CD14-positive monocyte (primary cell): ENCODE results near the gene LRP1B. TPM values are rescaled to one million over a fixed set of nuclear protein-coding genes. Genes with fewer than 3 reads are reported as not detected.

Experiments
- DNase-seq, 3 donors: peaks; one replicate each; pipeline ENCODE4 v3.0.0-alpha.2; 2011 to 2022
- H2AFZ ChIP-seq: 2 replicates; pipeline ENCODE4 v1.6.0; 2012; ENCODE audit warnings: mild to moderate bottlenecking, low read depth, low read length, inconsistent platforms; ENCODE audit not compliant: insufficient read depth, poor library complexity, severe bottlenecking
- H3K27ac ChIP-seq, 2 donors: 1 replicate in 1 of 2; 2 replicates in 1 of 2; pipeline ENCODE4 v1.5.1; 2012 to 2013; ENCODE audit warnings: low read length in 2 of 2, control low read depth in 1 of 2, inconsistent platforms in 1 of 2, low read depth in 1 of 2, mild to moderate bottlenecking in 1 of 2
- H3K27me3 ChIP-seq, 2 donors: one replicate each; pipeline versions ENCODE4 v1.6.0 to v1.6.1; 2011 to 2013; ENCODE audit warnings: low read length in 2 of 2; ENCODE audit not compliant: control insufficient read depth in 2 of 2, insufficient read depth in 2 of 2
- H3K36me3 ChIP-seq, 2 donors: replicated peaks in 1 of 2; 1 replicate in 1 of 2; 2 replicates in 1 of 2; pipeline versions ENCODE4 v1.5.1 to v1.6.1; 2012 to 2013; ENCODE audit warnings: low read length in 2 of 2, control low read depth in 1 of 2, inconsistent platforms in 1 of 2, mild to moderate bottlenecking in 1 of 2; ENCODE audit not compliant: insufficient read depth in 2 of 2, control insufficient read depth in 1 of 2
- H3K4me1 ChIP-seq, 2 donors: 1 replicate in 1 of 2; 2 replicates in 1 of 2; pipeline versions ENCODE4 v1.5.1 to v1.6.1; 2012 to 2013; ENCODE audit warnings: low read length in 2 of 2, control low read depth in 1 of 2, inconsistent platforms in 1 of 2, mild to moderate bottlenecking in 1 of 2, moderate library complexity in 1 of 2; ENCODE audit not compliant: insufficient read depth in 2 of 2, control insufficient read depth in 1 of 2
- H3K4me2 ChIP-seq: replicated peaks from 2 replicates; pipeline ENCODE3; 2012; ENCODE audit warnings: low read length, moderate library complexity, mild to moderate bottlenecking; ENCODE audit not compliant: poor library complexity, severe bottlenecking; ENCODE audit errors: extremely low read depth
- H3K4me3 ChIP-seq, 3 experiments: fragments of 200-600 bp in 1 of 3; sonication (generic) in 1 of 3; replicated peaks in 1 of 3; 1 replicate in 2 of 3; 2 replicates in 1 of 3; pipeline ENCODE4 v1.5.1; 2011 to 2013; ENCODE audit warnings: low read length in 3 of 3, mild to moderate bottlenecking in 3 of 3, control low read depth in 2 of 3, low read depth in 2 of 3, inconsistent platforms in 1 of 3, moderate library complexity in 1 of 3
- H3K79me2 ChIP-seq: 2 replicates; pipeline ENCODE4 v1.6.0; 2012; ENCODE audit warnings: mild to moderate bottlenecking, control low read depth, inconsistent platforms, low read length, moderate library complexity; ENCODE audit not compliant: insufficient read depth
- H3K9ac ChIP-seq: 2 replicates; pipeline ENCODE4 v1.6.0; 2017; ENCODE audit warnings: low read length, mild to moderate bottlenecking; ENCODE audit not compliant: insufficient read depth, poor library complexity, severe bottlenecking
- H3K9me3 ChIP-seq, 2 donors: replicated peaks in 1 of 2; 1 replicate in 1 of 2; 2 replicates in 1 of 2; pipeline versions ENCODE4 v1.5.1 to v1.6.1; 2012 to 2013; ENCODE audit warnings: low read length in 2 of 2, control low read depth in 1 of 2; ENCODE audit not compliant: control insufficient read depth in 1 of 2, insufficient read depth in 1 of 2
- H4K20me1 ChIP-seq: 2 replicates; pipeline ENCODE4 v1.6.0; 2012; ENCODE audit warnings: mild to moderate bottlenecking, low read length, control low read depth, moderate library complexity; ENCODE audit not compliant: insufficient read depth
- H3K27ac Mint-ChIP-seq, 7 donors: one replicate each; pipeline ENCODE4 v1.8.0; 2020; ENCODE audit warnings: mild to moderate bottlenecking in 7 of 7, mixed read lengths in 7 of 7, moderate library complexity in 6 of 7, inconsistent platforms in 2 of 7
- H3K27me3 Mint-ChIP-seq, 3 donors: one replicate each; pipeline ENCODE4 v1.8.0; 2021 to 2022; ENCODE audit warnings: low read depth in 3 of 3, mild to moderate bottlenecking in 3 of 3, mixed read lengths in 3 of 3, moderate library complexity in 3 of 3, inconsistent platforms in 1 of 3
- H3K36me3 Mint-ChIP-seq, 2 donors: one replicate each; pipeline ENCODE4 v1.8.0; 2020; ENCODE audit warnings: mixed read lengths in 2 of 2, inconsistent platforms in 1 of 2, mild to moderate bottlenecking in 1 of 2
- H3K4me1 Mint-ChIP-seq: one replicate; pipeline ENCODE4 v1.8.0; 2020; ENCODE audit warnings: mild to moderate bottlenecking, mixed read lengths
- H3K4me3 Mint-ChIP-seq, 2 donors: one replicate each; pipeline ENCODE4 v1.8.0; 2020; ENCODE audit warnings: mild to moderate bottlenecking in 2 of 2, mixed read lengths in 2 of 2, moderate library complexity in 1 of 2
- H3K9me3 Mint-ChIP-seq, 7 donors: one replicate each; pipeline ENCODE4 v1.8.0; 2020 to 2022; ENCODE audit warnings: mixed read lengths in 7 of 7, mild to moderate bottlenecking in 6 of 7, moderate library complexity in 6 of 7, inconsistent platforms in 2 of 7
- WGBS: methylation state at CpG from one replicate; pipeline ENCODE4 v1.1.5; 2013; ENCODE audit warnings: missing lambda C conversion rate; ENCODE audit not compliant: insufficient coverage; 5-methylcytosine and 5-hydroxymethylcytosine counted together
- intact Hi-C, 2 donors: fragments of 100-400 bp; cut with micrococcal nuclease; formaldehyde crosslinking; loops; one replicate each; pipeline versions ENCODE4 v1.15.0 to v1.15.1; 2023
- polyA plus RNA-seq, 3 donors: library from polyadenylated mRNA; depleted of rRNA in 1 of 3; unstranded in 2 of 3; stranded (reverse) in 1 of 3; fragments of 300-500 nt in 2 of 3; fragments of >200 nt in 1 of 3; fragmentation: Illumina TruSeq in 2 of 3; gene quantifications; 1 replicate in 2 of 3; 2 replicates in 1 of 3; pipeline ENCODE4 v1.2.3, GENCODE V29; 2012 to 2021
- TF ChIP-seq, protein P1 (sequence below): fragments of 200-600 bp; IDR thresholded peaks from one replicate; pipeline ENCODE4 v1.8.0; 2022; ENCODE audit warnings: antibody characterized with exemption, mild to moderate bottlenecking

The LRP1B gene
- polyA plus RNA-seq, 3 donors, result not detected

DNA sequence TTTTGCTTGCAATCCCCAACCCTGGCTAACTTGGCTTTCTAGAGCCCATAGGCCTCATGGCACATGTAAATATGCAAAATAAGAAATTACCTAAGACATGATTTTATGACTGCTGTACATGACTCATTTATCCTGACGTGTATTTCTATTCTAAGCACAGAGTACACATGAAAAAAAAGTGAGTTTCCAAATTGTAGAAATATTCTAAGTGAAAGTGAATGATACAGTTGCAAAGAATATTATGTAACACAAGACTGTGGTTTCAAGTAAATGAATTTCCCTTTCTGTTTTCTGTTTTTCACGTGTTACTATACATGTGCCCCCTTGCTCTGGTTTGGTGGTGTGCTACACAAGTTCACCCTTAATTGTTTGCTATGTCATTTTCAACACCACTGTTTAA, 162.4 kb downstream of the LRP1B start:
- Histone ChIP-seq H3K4me3 (no peak overlapping the region), H3K9me3 (no peaks in the 10 kb centered on the region), H3K36me3 (no peaks in the 10 kb centered on the region), H3K4me2 (no peak overlapping the region), H2AFZ (no peak overlapping the region), H3K27ac (no peak overlapping the region), H3K79me2 (no peaks in the 10 kb centered on the region), H3K4me1 (no peaks in the 10 kb centered on the region), H3K9ac (no peak overlapping the region), H3K27me3 (no peaks in the 10 kb centered on the region), H4K20me1 (no peaks in the 10 kb centered on the region)
- WGBS, result 20% methylated on average over 1 of the region's 2 CpGs
- H3K4me1 Mint-ChIP-seq, result no peaks in the 10 kb centered on the region
- H3K27ac Mint-ChIP-seq, result no peak overlapping the region
- H3K27me3 Mint-ChIP-seq, result peaks cover 0 to 1% (median 0%) of the 10 kb centered on the region in 3 donors
- DNase-seq, result no peak
- no peak overlapping the region for H3K4me3 Mint-ChIP-seq
- intact Hi-C loops, result no loop called here
- H3K36me3 Mint-ChIP-seq, result no peaks in the 10 kb centered on the region
- peaks cover 0 to 2% (median 0%) of the 10 kb centered on the region in 7 donors for H3K9me3 Mint-ChIP-seq
- TF ChIP-seq, protein P1, sequence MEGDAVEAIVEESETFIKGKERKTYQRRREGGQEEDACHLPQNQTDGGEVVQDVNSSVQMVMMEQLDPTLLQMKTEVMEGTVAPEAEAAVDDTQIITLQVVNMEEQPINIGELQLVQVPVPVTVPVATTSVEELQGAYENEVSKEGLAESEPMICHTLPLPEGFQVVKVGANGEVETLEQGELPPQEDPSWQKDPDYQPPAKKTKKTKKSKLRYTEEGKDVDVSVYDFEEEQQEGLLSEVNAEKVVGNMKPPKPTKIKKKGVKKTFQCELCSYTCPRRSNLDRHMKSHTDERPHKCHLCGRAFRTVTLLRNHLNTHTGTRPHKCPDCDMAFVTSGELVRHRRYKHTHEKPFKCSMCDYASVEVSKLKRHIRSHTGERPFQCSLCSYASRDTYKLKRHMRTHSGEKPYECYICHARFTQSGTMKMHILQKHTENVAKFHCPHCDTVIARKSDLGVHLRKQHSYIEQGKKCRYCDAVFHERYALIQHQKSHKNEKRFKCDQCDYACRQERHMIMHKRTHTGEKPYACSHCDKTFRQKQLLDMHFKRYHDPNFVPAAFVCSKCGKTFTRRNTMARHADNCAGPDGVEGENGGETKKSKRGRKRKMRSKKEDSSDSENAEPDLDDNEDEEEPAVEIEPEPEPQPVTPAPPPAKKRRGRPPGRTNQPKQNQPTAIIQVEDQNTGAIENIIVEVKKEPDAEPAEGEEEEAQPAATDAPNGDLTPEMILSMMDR, result no peak

DNA sequence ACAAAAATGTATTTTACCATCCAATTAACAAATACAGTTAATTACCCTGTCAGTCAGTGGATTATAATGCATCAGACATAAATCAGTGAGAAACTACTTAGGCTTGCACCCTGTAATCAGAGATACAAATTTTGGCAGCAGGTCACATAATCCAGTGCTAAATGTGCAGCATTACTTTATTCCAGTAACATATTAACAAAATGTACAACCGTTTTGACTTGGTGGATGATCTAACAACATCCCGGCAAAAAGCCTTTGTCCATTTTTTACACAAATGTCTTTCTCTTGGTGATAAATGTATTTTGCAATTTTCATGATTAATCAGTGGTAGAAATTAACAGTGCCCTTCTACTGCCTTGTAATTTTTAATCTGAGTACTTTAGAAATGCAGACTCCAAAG, 162.8 kb downstream of the LRP1B start:
- Histone ChIP-seq H2AFZ (no peak overlapping the region), H3K27me3 (no peaks in the 10 kb centered on the region), H3K4me1 (no peaks in the 10 kb centered on the region), H3K9ac (no peak overlapping the region), H3K9me3 (no peaks in the 10 kb centered on the region), H3K79me2 (no peaks in the 10 kb centered on the region), H3K4me3 (no peak overlapping the region), H3K36me3 (no peaks in the 10 kb centered on the region), H4K20me1 (no peaks in the 10 kb centered on the region), H3K4me2 (no peak overlapping the region), H3K27ac (no peak overlapping the region)
- WGBS, result no CpG with 5 or more reads among the region's 2 CpGs
- Mint-ChIP-seq H3K27ac (no peak overlapping the region), H3K9me3 (peaks cover 0 to 4% (median 0%) of the 10 kb centered on the region in 7 donors), H3K4me3 (no peak overlapping the region), H3K4me1 (no peaks in the 10 kb centered on the region), H3K36me3 (no peaks in the 10 kb centered on the region), H3K27me3 (peaks cover 0 to 1% (median 0%) of the 10 kb centered on the region in 3 donors)
- intact Hi-C loops, result no loop called here
- no peak for DNase-seq
- TF ChIP-seq, protein P1, result no peak
